ENCODE results near the gene IL1RL2. TPM values are rescaled to one million over a fixed set of nuclear protein-coding genes. Genes with fewer than 3 reads are reported as not detected.
A peak's percentile ranks its signal among the peaks of the same experiment; 100 is the strongest.

IL1RL2 gene
- total and polyA plus RNA-seq, 2 donors: 0.33 to 0.90 TPM

DNA sequence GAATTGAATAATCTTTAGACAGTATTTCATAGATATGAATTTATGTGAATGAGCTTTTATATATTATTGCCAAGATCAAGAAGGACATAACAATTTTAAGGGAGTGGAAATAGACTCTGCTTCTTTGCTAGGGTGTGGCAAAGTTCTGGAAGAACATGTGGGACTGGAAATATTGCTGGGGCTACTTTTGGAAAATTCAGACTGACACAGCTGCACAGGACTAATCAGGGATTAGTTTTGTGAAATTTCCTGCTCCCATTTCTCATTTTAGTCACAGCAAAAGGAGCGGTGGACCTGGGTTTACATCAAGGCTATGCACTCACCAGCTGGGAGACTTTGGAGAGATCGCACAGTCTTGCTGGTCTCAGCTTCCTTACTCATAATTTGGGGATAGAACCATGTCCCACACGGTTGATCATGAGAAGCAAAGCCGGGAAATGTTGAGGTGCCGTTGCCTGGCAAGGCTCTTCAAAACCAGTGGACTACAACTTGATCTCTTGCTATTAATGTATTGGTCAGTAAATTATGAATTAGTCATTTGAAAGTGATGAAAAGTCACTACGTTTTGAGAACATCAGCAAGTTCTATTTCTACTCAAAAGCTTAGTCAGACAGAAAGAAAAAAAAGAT is 42.4 kb downstream of the IL1RL2 start:
- DNase-seq (ENCODE audit: extremely low spot score): no peak
- Histone ChIP-seq H3K4me1 (ENCODE audit: insufficient read depth) (peaks cover 2% of the 10 kb centered on the region), H3K4me3 (ENCODE audit: low read depth, low read length) (no peak overlapping the region), H3K27ac (ENCODE audit: low read depth) (no peak overlapping the region), H3K36me3 (ENCODE audit: insufficient read depth) (no peaks in the 10 kb centered on the region)
- WGBS: 75% methylated on average over 6 of the region's 6 CpGs

DNA sequence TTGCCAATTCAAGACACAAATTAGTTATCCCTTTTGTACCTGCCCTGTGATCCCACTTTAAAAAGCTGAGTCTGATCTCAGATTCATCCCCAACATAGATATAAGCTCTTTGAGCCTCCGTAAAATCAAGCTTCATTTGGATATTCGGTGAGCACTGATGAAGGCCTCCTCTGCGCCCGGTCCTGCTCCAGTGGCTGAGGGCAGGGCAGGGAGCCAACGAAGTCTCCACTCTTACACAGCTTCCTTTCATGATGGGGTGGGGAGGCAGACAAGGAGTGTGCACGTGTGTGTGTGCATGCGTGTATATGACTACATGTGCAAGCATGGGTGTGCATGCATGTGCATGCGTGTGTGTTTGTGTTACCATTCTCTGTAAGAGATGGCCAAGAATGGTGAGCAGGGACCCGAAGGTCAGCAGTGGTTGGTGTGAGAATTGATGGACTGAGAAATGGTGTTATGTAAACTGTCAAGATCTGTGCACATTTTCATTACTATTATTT is 43.6 kb downstream of the IL1RL2 start:
- no peak overlapping the region for H3K27ac ChIP-seq (ENCODE audit: low read depth)
- H3K36me3 ChIP-seq (ENCODE audit: insufficient read depth): no peaks in the 10 kb centered on the region
- peaks cover 2% of the 10 kb centered on the region for H3K4me1 ChIP-seq (ENCODE audit: insufficient read depth)
- H3K4me3 ChIP-seq (ENCODE audit: low read depth, low read length): no peak overlapping the region
- 90% methylated on average over 9 of the region's 9 CpGs for WGBS
- no peak for DNase-seq (ENCODE audit: extremely low spot score)

DNA sequence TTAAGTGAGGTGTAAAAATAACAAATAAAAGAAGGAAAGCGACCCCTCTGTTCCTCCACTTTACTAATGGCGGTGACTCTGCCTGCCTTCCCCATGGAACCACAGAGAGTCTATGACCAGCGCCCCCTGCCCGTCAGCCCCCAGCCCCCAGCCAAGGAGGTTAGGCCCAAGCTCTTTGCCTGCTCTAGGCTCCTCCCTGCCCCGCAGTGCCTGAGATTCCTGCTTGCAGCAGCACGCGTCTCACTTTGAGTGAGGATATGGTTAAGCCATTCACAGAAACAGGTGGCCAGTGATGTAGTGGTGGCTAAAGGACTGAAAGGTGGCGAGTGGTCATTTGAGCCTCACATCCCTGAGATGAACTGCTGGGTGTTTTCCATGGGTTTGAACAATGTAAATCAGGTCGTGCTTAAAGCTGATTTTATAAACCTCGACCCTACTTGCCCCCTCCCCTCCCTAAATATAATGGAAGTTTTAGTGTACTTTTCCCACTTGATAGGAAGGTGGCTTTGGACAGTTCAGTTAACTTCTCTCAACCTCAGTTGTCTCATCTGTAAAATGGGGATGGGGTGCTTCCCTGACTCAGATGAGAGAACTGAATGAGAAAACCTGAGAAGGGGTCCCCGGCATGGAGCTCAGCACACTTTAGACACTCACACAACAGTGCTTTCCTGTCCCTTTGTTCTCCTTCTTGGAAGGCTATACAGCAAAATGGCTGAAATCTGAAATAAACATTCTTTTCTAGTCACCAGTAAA is 46.5 kb downstream of the IL1RL2 start:
- H3K36me3 ChIP-seq (ENCODE audit: insufficient read depth): no peaks in the 10 kb centered on the region
- peaks cover 1% of the 10 kb centered on the region for H3K4me1 ChIP-seq (ENCODE audit: insufficient read depth)
- no peak overlapping the region for H3K27ac ChIP-seq (ENCODE audit: low read depth)
- no peak for DNase-seq (ENCODE audit: extremely low spot score)
- H3K4me3 ChIP-seq (ENCODE audit: low read depth, low read length): no peak overlapping the region
- WGBS: 94% methylated on average over 11 of the region's 11 CpGs

DNA sequence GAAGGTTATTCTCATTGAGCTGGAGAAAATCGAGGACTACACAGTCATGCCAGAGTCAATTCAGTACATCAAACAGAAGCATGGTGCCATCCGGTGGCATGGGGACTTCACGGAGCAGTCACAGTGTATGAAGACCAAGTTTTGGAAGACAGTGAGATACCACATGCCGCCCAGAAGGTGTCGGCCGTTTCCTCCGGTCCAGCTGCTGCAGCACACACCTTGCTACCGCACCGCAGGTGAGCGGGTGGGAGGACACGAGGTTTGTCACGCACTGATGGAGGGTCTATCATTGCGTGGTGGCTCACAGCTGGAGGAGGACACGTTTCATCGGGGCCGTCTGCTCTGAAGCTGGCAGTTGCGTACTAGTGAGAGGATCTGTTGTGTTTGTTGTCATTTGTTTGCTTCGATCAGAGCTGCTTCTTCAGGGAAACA is 48.2 kb downstream of the IL1RL2 start:
- Histone ChIP-seq H3K27ac (ENCODE audit: low read depth) (no peak overlapping the region), H3K36me3 (ENCODE audit: insufficient read depth) (no peaks in the 10 kb centered on the region), H3K4me3 (ENCODE audit: low read depth, low read length) (no peak overlapping the region), H3K4me1 (ENCODE audit: insufficient read depth) (no peaks in the 10 kb centered on the region)
- DNase-seq (ENCODE audit: extremely low spot score): no peak
- WGBS: 95% methylated on average over 18 of the region's 18 CpGs

DNA sequence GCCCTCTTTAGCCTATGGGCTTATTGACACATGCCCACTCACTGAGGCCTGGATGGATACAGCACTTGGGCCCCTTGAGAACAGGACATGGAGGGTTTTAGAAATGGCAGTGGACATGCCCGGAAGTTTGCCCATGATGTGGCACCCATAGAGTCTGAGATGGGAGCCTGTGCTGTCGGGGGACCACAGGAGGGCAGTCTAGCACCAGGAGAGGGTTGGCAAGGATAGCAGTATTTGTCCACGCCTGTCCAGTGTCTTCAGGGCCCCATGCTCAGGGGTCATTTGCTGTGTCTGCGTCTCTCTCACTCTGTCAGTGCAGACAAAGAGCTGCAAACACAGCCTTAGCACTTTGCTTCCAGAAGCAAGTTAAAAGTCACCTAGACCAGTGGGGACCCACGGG is 48.7 kb downstream of the IL1RL2 start:
- DNase-seq (ENCODE audit: extremely low spot score): no peak
- WGBS: 84% methylated on average over 5 of the region's 5 CpGs
- Histone ChIP-seq H3K4me1 (ENCODE audit: insufficient read depth) (no peaks in the 10 kb centered on the region), H3K4me3 (ENCODE audit: low read depth, low read length) (no peak overlapping the region), H3K27ac (ENCODE audit: low read depth) (no peak overlapping the region), H3K36me3 (ENCODE audit: insufficient read depth) (no peaks in the 10 kb centered on the region)

DNA sequence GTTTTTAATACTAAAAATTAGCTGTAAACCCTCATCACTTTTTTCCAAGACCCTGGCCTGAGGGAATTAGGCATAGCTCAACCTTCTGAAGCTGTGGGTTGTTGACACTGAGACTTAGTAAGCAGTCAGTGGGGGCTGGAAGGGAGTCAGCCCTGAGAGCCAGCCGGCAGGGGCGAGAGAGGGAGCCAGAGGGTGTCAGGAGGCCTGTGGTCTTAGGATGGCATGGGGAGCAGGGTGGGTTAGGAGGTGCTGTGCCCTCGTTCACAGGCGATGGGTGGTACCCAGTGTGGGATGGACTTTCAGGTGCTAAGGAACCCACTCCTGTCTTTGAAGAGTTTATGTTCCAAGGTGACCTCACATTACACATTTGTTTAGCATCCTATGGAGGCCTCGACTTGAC is 49.3 kb downstream of the IL1RL2 start:
- Histone ChIP-seq H3K4me3 (ENCODE audit: low read depth, low read length) (no peak overlapping the region), H3K27ac (ENCODE audit: low read depth) (no peak overlapping the region), H3K4me1 (ENCODE audit: insufficient read depth) (no peaks in the 10 kb centered on the region), H3K36me3 (ENCODE audit: insufficient read depth) (no peaks in the 10 kb centered on the region)
- 93% methylated on average over 5 of the region's 5 CpGs for WGBS
- DNase-seq (ENCODE audit: extremely low spot score): no peak

DNA sequence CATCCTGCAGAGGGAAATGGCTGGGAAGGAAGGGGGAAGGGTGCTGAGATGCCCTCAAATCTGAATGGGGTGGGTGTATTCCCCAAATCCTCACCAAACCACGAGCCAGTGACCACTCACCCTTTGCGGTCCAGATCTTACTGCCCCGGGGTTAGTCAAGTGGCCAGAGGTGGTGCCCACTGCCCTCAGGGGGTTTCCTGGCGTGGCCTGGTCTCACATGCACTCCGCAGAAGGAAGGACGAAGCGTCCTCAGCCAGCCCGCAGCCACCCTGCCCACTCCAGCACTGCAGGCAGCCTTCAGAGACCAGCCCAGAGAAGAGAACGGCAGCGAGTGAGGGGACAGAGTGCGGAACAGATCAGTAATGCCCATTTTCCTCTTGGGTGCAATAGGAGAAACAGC is 50.4 kb downstream of the IL1RL2 start:
- 86% methylated on average over 11 of the region's 11 CpGs for WGBS
- no peak for DNase-seq (ENCODE audit: extremely low spot score)
- Histone ChIP-seq H3K4me3 (ENCODE audit: low read depth, low read length) (no peak overlapping the region), H3K36me3 (ENCODE audit: insufficient read depth) (no peaks in the 10 kb centered on the region), H3K4me1 (ENCODE audit: insufficient read depth) (no peaks in the 10 kb centered on the region), H3K27ac (ENCODE audit: low read depth) (no peak overlapping the region)

DNA sequence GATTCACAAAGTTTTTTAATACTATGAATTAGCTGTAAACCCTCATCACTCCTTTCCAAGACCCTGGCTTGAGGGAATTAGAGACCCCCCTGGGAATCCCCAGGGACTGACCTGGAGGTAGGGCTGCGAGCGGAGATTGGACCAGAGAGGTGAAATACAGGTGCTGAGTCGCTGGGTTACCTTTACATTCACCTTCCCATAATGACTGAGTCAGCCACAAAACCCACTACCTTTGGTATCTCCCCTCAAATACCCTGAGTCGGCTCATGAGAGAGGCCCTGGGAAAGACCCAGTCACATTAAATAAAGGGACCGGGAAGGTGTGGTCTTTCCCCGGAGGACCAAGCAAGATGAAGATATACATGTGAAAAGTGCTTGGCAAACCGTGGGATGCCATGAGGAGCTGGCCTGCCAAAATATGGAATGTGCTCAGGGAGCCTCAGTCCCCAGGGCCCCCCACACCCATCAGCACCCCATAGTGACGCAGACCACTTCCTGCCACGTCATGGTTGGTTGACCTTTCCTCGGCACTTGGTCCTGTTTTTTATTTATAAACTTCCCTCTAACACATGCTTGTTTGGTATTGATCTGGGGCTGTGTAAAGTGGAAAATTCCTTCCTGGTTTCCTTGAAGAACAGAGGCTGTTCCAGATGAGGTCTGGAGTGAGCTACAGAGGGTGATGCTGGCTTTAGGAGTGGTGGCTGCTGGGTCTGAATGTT is 51.4 kb downstream of the IL1RL2 start:
- no peak overlapping the region for H3K4me3 ChIP-seq (ENCODE audit: low read depth, low read length)

DNA sequence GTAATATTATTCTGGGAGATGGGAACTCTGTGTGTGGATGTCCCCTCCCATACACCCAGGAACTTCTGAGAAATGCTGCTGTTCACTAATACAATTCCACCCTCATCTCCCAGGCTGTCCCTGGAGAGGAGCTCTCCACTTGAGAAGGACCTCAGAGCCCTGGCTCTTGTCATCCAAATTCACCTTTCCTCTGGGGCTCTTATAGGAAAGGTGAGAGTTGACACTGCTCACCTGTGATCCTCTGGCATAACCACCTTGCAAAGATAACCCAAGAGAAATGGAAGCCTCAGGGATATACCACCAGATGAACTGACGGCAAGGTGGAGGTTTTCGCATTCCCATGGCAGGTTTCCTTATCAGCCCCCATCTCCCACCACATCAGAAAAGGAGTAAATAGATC is 52.0 kb downstream of the IL1RL2 start:
- no peak overlapping the region for H3K4me3 ChIP-seq (ENCODE audit: low read depth, low read length)
- H3K27ac ChIP-seq (ENCODE audit: low read depth): no peak overlapping the region
- H3K4me1 ChIP-seq (ENCODE audit: insufficient read depth): no peaks in the 10 kb centered on the region
- H3K36me3 ChIP-seq (ENCODE audit: insufficient read depth): no peaks in the 10 kb centered on the region
- no peak for DNase-seq (ENCODE audit: extremely low spot score)
- WGBS: 97% methylated on average over 2 of the region's 2 CpGs

More for the DNA sequence above, 51.4 kb downstream of the IL1RL2 start:
- WGBS: 80% methylated on average over 10 of the region's 10 CpGs
- no peaks in the 10 kb centered on the region for H3K4me1 ChIP-seq (ENCODE audit: insufficient read depth)
- H3K36me3 ChIP-seq (ENCODE audit: insufficient read depth): no peaks in the 10 kb centered on the region
- no peak for DNase-seq (ENCODE audit: extremely low spot score)
- no peak overlapping the region for H3K27ac ChIP-seq (ENCODE audit: low read depth)

DNA sequence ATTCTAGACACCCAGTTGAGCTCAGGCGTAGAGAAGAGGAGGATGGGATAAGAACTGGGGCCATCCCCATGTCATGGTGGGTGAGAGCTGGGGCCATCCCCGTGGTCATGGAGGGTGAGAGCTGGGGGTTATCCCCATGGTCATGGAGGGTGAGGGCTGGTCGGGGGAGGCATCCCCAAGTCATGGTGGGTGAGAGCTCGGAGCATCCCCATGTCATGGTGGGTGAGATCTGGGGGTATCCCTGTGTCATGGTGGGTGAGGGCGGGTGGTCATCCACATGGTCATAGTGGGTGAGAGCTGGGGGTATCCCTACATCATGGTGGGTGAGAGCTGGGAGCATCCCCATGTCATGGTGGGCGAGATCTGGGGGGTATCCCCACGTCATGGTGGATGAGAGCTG is 52.5 kb downstream of the IL1RL2 start:
- 95% methylated on average over 7 of the region's 7 CpGs for WGBS
- DNase-seq (ENCODE audit: extremely low spot score): no peak
- H3K27ac ChIP-seq (ENCODE audit: low read depth): no peak overlapping the region

DNA sequence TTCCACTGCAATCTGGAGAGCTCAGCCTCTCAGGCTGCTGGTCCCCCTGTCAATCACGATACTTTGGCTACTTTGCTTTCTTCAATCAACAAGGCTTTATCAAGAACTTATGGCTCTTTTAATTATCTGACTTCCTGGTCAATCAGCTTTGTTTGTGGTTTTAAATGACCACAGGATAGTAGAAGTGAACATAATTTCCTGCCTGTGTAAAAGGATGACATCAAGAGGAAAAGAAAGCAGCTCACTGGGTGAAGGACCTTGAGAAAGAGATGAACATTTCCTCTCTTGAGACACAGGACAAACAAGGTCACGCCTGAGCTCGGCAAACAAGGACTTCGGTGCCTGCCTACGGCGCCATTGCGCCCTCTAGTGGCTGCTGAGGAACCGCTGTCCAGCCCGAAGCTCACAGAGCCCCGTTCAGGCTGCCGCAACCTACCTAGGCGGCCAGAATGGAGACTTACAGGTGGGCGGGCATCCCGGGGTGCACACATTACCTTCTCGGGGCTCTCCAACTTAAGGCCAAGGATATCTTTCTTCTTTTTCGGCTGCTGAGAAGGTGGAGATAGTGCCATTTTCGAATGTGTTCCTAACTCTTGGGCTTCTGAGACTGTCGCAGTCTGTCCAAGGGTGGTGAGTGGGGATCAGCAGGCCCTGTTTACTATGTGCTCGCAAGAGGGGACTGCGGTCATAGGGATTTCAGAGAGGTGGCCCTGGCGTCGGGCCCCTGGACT is 54.0 kb downstream of the IL1RL2 start:
- WGBS: 13% methylated on average over 22 of the region's 22 CpGs
- Histone ChIP-seq H3K27ac (ENCODE audit: low read depth) (no peak overlapping the region), H3K4me3 (ENCODE audit: low read depth, low read length) (no peak overlapping the region), H3K4me1 (ENCODE audit: insufficient read depth) (no peaks in the 10 kb centered on the region), H3K36me3 (ENCODE audit: insufficient read depth) (no peaks in the 10 kb centered on the region)
- peak; percentile 60 for DNase-seq (ENCODE audit: extremely low spot score)

More for the DNA sequence above, 52.5 kb downstream of the IL1RL2 start:
- Histone ChIP-seq H3K36me3 (ENCODE audit: insufficient read depth) (no peaks in the 10 kb centered on the region), H3K4me3 (ENCODE audit: low read depth, low read length) (no peak overlapping the region), H3K4me1 (ENCODE audit: insufficient read depth) (no peaks in the 10 kb centered on the region)

DNA sequence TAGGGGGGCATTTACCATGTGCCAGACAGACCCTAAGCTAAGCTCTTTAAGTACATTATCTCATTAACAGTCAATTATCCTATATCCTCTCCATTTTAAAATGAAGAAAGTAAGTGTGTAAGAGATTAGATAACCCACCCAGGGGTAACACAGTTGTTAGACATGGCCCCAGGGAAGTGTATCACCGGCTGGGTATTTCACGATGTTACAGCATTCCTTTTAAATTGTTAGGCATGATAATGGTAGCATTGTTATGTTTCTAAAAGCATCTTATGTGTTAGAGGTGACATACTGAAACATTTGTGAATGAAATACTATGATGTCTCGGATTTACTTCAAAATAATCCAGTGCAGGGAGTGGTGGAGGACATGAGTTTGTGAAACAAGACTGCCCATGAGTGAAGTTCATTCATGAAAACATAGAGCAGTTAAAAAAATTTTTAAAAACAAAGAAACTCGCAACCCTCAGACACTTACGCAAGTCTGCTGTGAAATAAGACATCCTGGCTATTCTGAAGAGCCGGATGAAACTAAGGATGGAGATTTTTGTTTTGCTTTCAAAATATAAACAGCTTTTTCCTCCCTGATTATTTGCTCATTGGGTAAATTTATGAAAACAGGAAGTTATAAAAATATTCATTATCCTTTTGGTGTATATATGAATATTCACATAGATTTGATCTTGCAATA is 54.9 kb downstream of the IL1RL2 start:
- no peak overlapping the region for H3K4me3 ChIP-seq (ENCODE audit: low read depth, low read length)
- no peak for DNase-seq (ENCODE audit: extremely low spot score)
- H3K36me3 ChIP-seq (ENCODE audit: insufficient read depth): no peaks in the 10 kb centered on the region
- WGBS: 87% methylated on average over 6 of the region's 6 CpGs
- no peaks in the 10 kb centered on the region for H3K4me1 ChIP-seq (ENCODE audit: insufficient read depth)
- H3K27ac ChIP-seq (ENCODE audit: low read depth): no peak overlapping the region
